Neuronal stem cell (in vitro differentiated cells): ENCODE measurements around the gene NRG2.

Experiments used
- DNase-seq: peaks from one replicate; pipeline ENCODE4 v3.0.0-alpha.2; 2013; ENCODE audit warnings: low spot score
- H2AFZ ChIP-seq: one replicate; pipeline ENCODE4 v1.6.1; 2013; ENCODE audit warnings: mild to moderate bottlenecking, low read length, inconsistent platforms
- H2AK5ac ChIP-seq: 2 replicates; pipeline ENCODE4 v1.6.1; 2013; ENCODE audit warnings: low read depth, mild to moderate bottlenecking, inconsistent platforms, low read length, moderate library complexity, mixed read lengths
- H2BK120ac ChIP-seq: 2 replicates; pipeline ENCODE4 v1.6.1; 2013; ENCODE audit warnings: low read depth, mild to moderate bottlenecking, inconsistent platforms, low read length, moderate library complexity, mixed read lengths
- H2BK12ac ChIP-seq: one replicate; pipeline ENCODE4 v1.6.1; 2013; ENCODE audit warnings: low read length, inconsistent platforms
- H2BK15ac ChIP-seq: 2 replicates; pipeline ENCODE4 v1.6.1; 2013; ENCODE audit warnings: mild to moderate bottlenecking, low read length, inconsistent platforms, mixed read lengths
- H2BK5ac ChIP-seq: one replicate; pipeline ENCODE4 v1.6.1; 2013; ENCODE audit warnings: inconsistent platforms, mild to moderate bottlenecking, low read length, moderate library complexity
- H3K14ac ChIP-seq: one replicate; pipeline ENCODE4 v1.6.1; 2013; ENCODE audit warnings: low read length, inconsistent platforms
- H3K18ac ChIP-seq: 2 replicates; pipeline ENCODE4 v1.6.1; 2013; ENCODE audit warnings: low read length, inconsistent platforms
- H3K23ac ChIP-seq: 2 replicates; pipeline ENCODE4 v1.6.1; 2013; ENCODE audit warnings: low read depth, mild to moderate bottlenecking, mixed read lengths, low read length, inconsistent platforms; ENCODE audit not compliant: poor library complexity
- H3K27ac ChIP-seq: replicated peaks from 3 replicates; pipeline ENCODE4 v1.5.1; 2013; ENCODE audit warnings: low read length, inconsistent platforms
- H3K27me3 ChIP-seq, 3 experiments: 2 replicates each; pipeline ENCODE4 v1.6.1; 2013; ENCODE audit warnings: low read length in 3 of 3, mild to moderate bottlenecking in 2 of 3, inconsistent platforms in 1 of 3, low read depth in 1 of 3, mixed read lengths in 1 of 3, moderate library complexity in 1 of 3; ENCODE audit not compliant: control insufficient read depth in 3 of 3, insufficient read depth in 3 of 3
- H3K36me3 ChIP-seq, 2 donors: replicated peaks in 1 of 2; 2 replicates each; pipeline ENCODE4 v1.6.1; 2013; ENCODE audit warnings: low read length in 2 of 2; ENCODE audit not compliant: control insufficient read depth in 2 of 2, insufficient read depth in 2 of 2
- H3K4ac ChIP-seq: 2 replicates; pipeline ENCODE4 v1.6.1; 2013; ENCODE audit warnings: inconsistent platforms, mild to moderate bottlenecking, low read length, moderate library complexity
- H3K4me1 ChIP-seq, 2 donors: 1 replicate in 1 of 2; 2 replicates in 1 of 2; pipeline ENCODE4 v1.6.1; 2013; ENCODE audit warnings: low read length in 2 of 2, low read depth in 1 of 2; ENCODE audit not compliant: control insufficient read depth in 2 of 2, insufficient read depth in 1 of 2
- H3K4me2 ChIP-seq: one replicate; pipeline ENCODE4 v1.6.1; 2013; ENCODE audit warnings: mild to moderate bottlenecking, low read length, inconsistent platforms; ENCODE audit not compliant: insufficient read depth, poor library complexity, severe bottlenecking
- H3K4me3 ChIP-seq, 2 donors: 2 replicates each; pipeline ENCODE4 v1.5.1; 2013; ENCODE audit warnings: low read length in 2 of 2, mild to moderate bottlenecking in 2 of 2, inconsistent platforms in 1 of 2, moderate library complexity in 1 of 2
- H3K79me1 ChIP-seq: one replicate; pipeline ENCODE4 v1.6.1; 2013; ENCODE audit warnings: low read depth, mild to moderate bottlenecking, inconsistent platforms, low read length, moderate library complexity
- H3K9ac ChIP-seq: one replicate; pipeline ENCODE4 v1.6.1; 2013; ENCODE audit warnings: mild to moderate bottlenecking, low read depth, low read length, inconsistent platforms; ENCODE audit not compliant: poor library complexity
- H3K9me3 ChIP-seq, 2 donors: replicated peaks in 1 of 2; 2 replicates each; pipeline versions ENCODE3 to v1.6.1; 2013; ENCODE audit warnings: low read length in 2 of 2, mild to moderate bottlenecking in 2 of 2, inconsistent platforms in 1 of 2, low read depth in 1 of 2, mixed read lengths in 1 of 2, moderate library complexity in 1 of 2; ENCODE audit not compliant: control insufficient read depth in 2 of 2, insufficient read depth in 1 of 2
- H4K8ac ChIP-seq: one replicate; pipeline ENCODE4 v1.6.1; 2013; ENCODE audit warnings: low read depth, mild to moderate bottlenecking, inconsistent platforms, low read length, moderate library complexity
- H4K91ac ChIP-seq: one replicate; pipeline ENCODE4 v1.6.1; 2013; ENCODE audit warnings: low read length, low read depth, mild to moderate bottlenecking, inconsistent platforms; ENCODE audit not compliant: poor library complexity
- WGBS, 2 donors: extraction: QIAGEN DNeasy Blood & Tissue Kit; methylation state at CpG; one replicate each; pipeline ENCODE4 v1.1.7; 2013; ENCODE audit warnings: missing lambda C conversion rate in 2 of 2, mixed read lengths in 1 of 2; ENCODE audit not compliant: insufficient read length in 2 of 2, insufficient replicate concordance in 1 of 2; ENCODE audit errors: extremely low coverage in 2 of 2; 5-methylcytosine and 5-hydroxymethylcytosine counted together

The NRG2 gene

DNA sequence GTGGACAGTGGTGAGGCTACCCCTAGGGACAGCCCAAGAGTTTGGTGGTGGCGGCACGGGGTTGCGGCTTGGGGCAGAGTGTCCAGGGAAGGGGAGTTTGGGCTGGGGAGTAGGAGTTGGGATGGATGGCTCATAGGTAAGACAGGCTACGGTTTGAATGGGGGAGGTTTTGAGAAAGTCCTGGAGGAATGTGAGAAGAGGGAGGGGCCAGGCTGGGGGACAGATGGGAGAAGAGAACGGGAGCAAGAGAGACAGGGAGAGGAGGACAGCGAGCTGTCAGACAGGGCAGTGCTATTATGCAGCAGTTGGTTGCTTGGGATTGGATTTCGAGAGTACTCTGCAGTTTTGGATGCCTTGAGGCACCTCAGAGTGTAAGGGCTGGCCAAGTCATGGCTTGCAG lies 223.0 kb downstream of the NRG2 start:
- Histone ChIP-seq H2BK120ac (no peak overlapping the region), H2BK15ac (no peak overlapping the region), H3K4ac (no peak overlapping the region), H3K36me3 (no peaks in the 10 kb centered on the region), H3K27me3 (peaks cover 0 to 30% (median 2%) of the 10 kb centered on the region in 3 experiments), H2AK5ac (no peak overlapping the region), H3K23ac (no peak overlapping the region), H3K14ac (no peak overlapping the region), H4K8ac (peak overlapping the region; percentile 19), H3K4me2 (no peak overlapping the region), H3K27ac (no peak overlapping the region), H3K9ac (no peak overlapping the region), H2BK5ac (no peak overlapping the region), H3K79me1 (no peaks in the 10 kb centered on the region), H3K4me1 (no peaks in the 10 kb centered on the region), H2AFZ (no peak overlapping the region), H3K9me3 (no peaks in the 10 kb centered on the region), H2BK12ac (no peak overlapping the region), H3K18ac (no peak overlapping the region), H4K91ac (no peak overlapping the region), H3K4me3 (no peak overlapping the region)
- no CpG with 5 or more reads among the region's 7 CpGs for WGBS, 2 donors
- no peak for DNase-seq

DNA sequence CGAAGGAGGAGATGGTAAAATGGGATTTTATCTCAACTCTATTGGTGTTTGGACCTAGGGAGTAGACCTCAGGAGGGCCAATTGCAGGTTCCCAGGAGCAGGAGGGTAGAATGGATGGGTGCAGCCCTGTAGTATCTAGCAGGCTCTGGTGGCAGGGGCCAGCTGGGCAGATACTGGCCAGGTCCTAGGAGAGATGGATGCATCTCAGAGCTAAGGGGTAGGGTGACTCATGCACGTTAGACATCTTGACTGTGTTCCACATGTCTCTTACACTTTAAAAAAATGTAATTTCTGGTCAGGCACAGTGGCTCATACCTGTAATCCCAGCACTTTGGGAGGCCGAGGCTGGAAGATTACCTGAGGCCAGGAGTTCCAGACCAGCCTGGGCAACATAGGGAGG lies 225.1 kb downstream of the NRG2 start:
- Histone ChIP-seq H3K4me1 (peaks cover 0 to 2% of the 10 kb centered on the region in 2 donors), H3K4me2 (no peak overlapping the region), H2BK12ac (no peak overlapping the region), H2BK5ac (no peak overlapping the region), H2AK5ac (no peak overlapping the region), H4K8ac (no peak overlapping the region), H2AFZ (no peak overlapping the region), H3K4ac (no peak overlapping the region), H3K27ac (no peak overlapping the region), H3K36me3 (no peaks in the 10 kb centered on the region), H3K23ac (no peak overlapping the region), H3K9me3 (no peaks in the 10 kb centered on the region), H2BK15ac (no peak overlapping the region), H4K91ac (no peak overlapping the region), H3K79me1 (no peaks in the 10 kb centered on the region), H3K9ac (no peak overlapping the region), H2BK120ac (no peak overlapping the region), H3K18ac (no peak overlapping the region), H3K4me3 (no peak overlapping the region), H3K27me3 (peaks cover 0 to 28% (median 2%) of the 10 kb centered on the region in 3 experiments), H3K14ac (no peak overlapping the region)
- DNase-seq = no peak
- WGBS, 2 donors = no CpG with 5 or more reads among the region's 3 CpGs

DNA sequence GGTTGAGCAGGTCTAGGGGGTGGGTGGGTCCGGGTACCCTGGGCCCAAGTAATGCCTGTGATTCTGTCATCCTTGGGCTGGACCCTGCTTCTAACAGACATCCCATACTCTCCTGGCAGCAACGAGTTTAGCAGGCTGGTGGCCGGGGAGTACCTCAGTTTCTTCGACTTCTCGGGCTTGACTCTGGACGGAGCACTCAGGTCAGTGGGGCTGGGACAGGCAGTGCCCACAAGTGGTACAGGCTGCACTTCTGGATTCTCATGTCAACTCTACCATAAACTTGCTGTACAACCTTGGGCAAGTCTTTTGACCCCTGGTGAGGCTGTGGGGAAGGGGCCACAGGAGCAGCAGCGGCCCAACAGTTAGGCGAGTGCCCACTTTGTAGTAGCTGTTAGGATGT lies 225.7 kb downstream of the NRG2 start:
- Histone ChIP-seq H4K8ac (no peak overlapping the region), H3K14ac (no peak overlapping the region), H3K9me3 (no peaks in the 10 kb centered on the region), H2BK15ac (no peak overlapping the region), H2AK5ac (no peak overlapping the region), H3K9ac (no peak overlapping the region), H3K4me1 (peaks cover 0 to 2% of the 10 kb centered on the region in 2 donors), H2AFZ (no peak overlapping the region), H3K4ac (no peak overlapping the region), H3K18ac (no peak overlapping the region), H3K23ac (no peak overlapping the region), H4K91ac (no peak overlapping the region), H2BK120ac (no peak overlapping the region), H3K4me3 (no peak overlapping the region), H3K36me3 (no peaks in the 10 kb centered on the region), H2BK5ac (no peak overlapping the region), H2BK12ac (no peak overlapping the region), H3K27ac (no peak overlapping the region), H3K27me3 (peaks cover 0 to 33% (median 2%) of the 10 kb centered on the region in 3 experiments), H3K79me1 (no peaks in the 10 kb centered on the region), H3K4me2 (no peak overlapping the region)
- WGBS, 2 donors = no CpG with 5 or more reads among the region's 8 CpGs
- no peak for DNase-seq

DNA sequence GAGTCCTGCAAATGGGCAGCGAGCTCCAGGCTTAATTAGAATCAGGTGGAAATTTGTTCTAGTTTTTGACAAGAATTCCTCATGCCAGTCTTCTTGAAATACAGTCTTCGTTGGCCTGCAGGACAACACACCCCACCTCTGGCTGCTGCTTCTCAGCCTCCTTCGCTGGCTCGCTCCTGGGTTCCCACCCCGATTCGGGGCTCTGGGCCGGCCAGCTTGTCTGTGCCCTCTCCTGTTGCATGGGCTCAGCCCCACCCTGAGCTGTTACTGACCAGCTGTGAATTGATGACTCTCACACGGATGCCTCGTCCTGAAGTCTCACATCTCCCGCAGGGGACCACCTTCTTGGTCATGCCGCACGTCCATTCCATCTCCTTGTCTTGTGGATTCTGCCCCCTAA lies 226.5 kb downstream of the NRG2 start:
- Histone ChIP-seq H2BK120ac (no peak overlapping the region), H3K9ac (no peak overlapping the region), H2BK15ac (no peak overlapping the region), H2AFZ (no peak overlapping the region), H3K4me1 (peaks cover 0 to 2% of the 10 kb centered on the region in 2 donors), H4K8ac (no peak overlapping the region), H3K4ac (no peak overlapping the region), H2AK5ac (no peak overlapping the region), H3K23ac (no peak overlapping the region), H2BK5ac (no peak overlapping the region), H3K14ac (no peak overlapping the region), H3K9me3 (no peaks in the 10 kb centered on the region), H3K36me3 (no peaks in the 10 kb centered on the region), H3K18ac (no peak overlapping the region), H3K79me1 (no peaks in the 10 kb centered on the region), H3K4me3 (no peak overlapping the region), H4K91ac (no peak overlapping the region), H3K4me2 (no peak overlapping the region), H3K27ac (no peak overlapping the region), H2BK12ac (no peak overlapping the region), H3K27me3 (peaks cover 0 to 31% (median 2%) of the 10 kb centered on the region in 3 experiments)
- DNase-seq = no peak
- WGBS, 2 donors = no CpG with 5 or more reads among the region's 12 CpGs
